C4-2B (cell line): Measurements from ENCODE around the gene NOX5.

Experiments used
- ZFX ChIP-seq: fragments of 450-650 bp; IDR thresholded peaks from 2 replicates; pipeline ENCODE4 v1.6.1; 2017
- TF ChIP-seq, protein P1 (sequence below): fragments of 450-650 bp; conservative IDR thresholded peaks from 2 replicates; pipeline ENCODE4 v1.5.1; 2017; ENCODE audit warnings: mild to moderate bottlenecking

DNA sequence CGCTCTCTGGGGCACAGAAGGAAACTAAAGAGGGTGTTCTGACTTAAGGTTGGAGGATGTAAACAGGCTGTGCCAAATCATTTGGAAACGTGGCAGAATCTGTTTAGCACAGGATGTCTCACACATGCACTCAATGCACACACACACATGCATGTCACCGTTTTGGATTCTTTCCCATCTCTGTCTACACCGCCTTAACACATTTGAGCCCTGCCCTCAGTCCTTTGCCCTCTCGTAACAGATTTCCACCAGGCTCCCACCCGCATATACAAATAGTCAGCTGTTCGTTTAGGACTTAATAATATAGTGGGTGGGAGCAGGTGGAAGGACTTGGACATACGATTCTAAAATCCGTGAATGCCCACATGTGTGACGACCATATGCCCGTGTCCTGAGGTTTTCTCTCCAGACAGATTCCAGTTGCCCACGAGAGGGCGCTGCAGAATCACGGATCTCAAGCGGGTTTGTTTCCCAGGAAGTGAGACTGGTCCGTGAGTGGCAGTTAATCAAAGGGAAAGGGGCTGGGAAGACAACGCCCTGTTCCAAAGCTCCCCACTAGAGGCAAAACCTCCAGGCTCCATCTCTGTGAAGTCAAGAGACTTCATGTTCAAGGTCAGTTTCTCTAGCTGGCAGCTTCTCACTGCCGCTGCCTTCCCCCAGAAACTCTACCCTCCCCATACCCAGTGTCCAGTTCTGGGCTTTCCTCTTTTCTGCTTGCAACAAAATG, 44.5 kb downstream of the NOX5 start:
- TF ChIP-seq, protein P1, sequence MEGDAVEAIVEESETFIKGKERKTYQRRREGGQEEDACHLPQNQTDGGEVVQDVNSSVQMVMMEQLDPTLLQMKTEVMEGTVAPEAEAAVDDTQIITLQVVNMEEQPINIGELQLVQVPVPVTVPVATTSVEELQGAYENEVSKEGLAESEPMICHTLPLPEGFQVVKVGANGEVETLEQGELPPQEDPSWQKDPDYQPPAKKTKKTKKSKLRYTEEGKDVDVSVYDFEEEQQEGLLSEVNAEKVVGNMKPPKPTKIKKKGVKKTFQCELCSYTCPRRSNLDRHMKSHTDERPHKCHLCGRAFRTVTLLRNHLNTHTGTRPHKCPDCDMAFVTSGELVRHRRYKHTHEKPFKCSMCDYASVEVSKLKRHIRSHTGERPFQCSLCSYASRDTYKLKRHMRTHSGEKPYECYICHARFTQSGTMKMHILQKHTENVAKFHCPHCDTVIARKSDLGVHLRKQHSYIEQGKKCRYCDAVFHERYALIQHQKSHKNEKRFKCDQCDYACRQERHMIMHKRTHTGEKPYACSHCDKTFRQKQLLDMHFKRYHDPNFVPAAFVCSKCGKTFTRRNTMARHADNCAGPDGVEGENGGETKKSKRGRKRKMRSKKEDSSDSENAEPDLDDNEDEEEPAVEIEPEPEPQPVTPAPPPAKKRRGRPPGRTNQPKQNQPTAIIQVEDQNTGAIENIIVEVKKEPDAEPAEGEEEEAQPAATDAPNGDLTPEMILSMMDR, result peak; percentile 90
- TF ChIP-seq ZFX, result no peak
